Astrocyte (in vitro differentiated cells and primary cell): ENCODE data around the gene SLC25A26.

Experiments used
- EZH2 ChIP-seq: IDR thresholded peaks from 2 replicates; pipeline ENCODE4 v1.6.1; 2012; ENCODE audit warnings: mild to moderate bottlenecking, low read length, inconsistent platforms; ENCODE audit not compliant: insufficient read depth
- TF ChIP-seq, protein P1 (sequence below): IDR thresholded peaks from 2 replicates; pipeline ENCODE4 v1.5.1; 2011; ENCODE audit warnings: low read depth, mild to moderate bottlenecking, inconsistent platforms, low read length, moderate library complexity; ENCODE audit not compliant: insufficient read depth

GRCh38 chr3:66242788-66243464, 22.1 kb downstream of the SLC25A26 start:
- TF ChIP-seq, protein P1, sequence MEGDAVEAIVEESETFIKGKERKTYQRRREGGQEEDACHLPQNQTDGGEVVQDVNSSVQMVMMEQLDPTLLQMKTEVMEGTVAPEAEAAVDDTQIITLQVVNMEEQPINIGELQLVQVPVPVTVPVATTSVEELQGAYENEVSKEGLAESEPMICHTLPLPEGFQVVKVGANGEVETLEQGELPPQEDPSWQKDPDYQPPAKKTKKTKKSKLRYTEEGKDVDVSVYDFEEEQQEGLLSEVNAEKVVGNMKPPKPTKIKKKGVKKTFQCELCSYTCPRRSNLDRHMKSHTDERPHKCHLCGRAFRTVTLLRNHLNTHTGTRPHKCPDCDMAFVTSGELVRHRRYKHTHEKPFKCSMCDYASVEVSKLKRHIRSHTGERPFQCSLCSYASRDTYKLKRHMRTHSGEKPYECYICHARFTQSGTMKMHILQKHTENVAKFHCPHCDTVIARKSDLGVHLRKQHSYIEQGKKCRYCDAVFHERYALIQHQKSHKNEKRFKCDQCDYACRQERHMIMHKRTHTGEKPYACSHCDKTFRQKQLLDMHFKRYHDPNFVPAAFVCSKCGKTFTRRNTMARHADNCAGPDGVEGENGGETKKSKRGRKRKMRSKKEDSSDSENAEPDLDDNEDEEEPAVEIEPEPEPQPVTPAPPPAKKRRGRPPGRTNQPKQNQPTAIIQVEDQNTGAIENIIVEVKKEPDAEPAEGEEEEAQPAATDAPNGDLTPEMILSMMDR: no peak
- no peak for TF ChIP-seq EZH2
